ENCODE results near the gene CBX4.

CBX4 gene

GRCh38 chr17:79811868-79812352 lies 27.3 kb downstream of the CBX4 start:
- H3K27me3 ChIP-seq (replicated peaks; ENCODE audit: control insufficient read depth, insufficient read depth, low read length) = peaks cover 24% of the 10 kb centered on the region
- TF ChIP-seq CTCF (IDR thresholded peaks at IDR 0.05; ENCODE audit: insufficient read depth, low read length, poor library complexity, severe bottlenecking) = no peak
- no peaks in the 10 kb centered on the region for H3K36me3 ChIP-seq (ENCODE audit: control insufficient read depth, insufficient read depth, low read length)
- peak overlapping the region; percentile 33 for H3K4me3 ChIP-seq (replicated peaks; ENCODE audit: low read depth, low read length)
- no peak for DNase-seq (ENCODE audit: extremely low read depth, insufficient read length)

GRCh38 chr17:79811011-79811867 lies 28.0 kb downstream of the CBX4 start:
- peaks cover 26% of the 10 kb centered on the region for H3K27me3 ChIP-seq (replicated peaks; ENCODE audit: control insufficient read depth, insufficient read depth, low read length)
- peak; percentile 74 for DNase-seq (ENCODE audit: extremely low read depth, insufficient read length)
- peak overlapping the region; percentile 33 for H3K4me3 ChIP-seq (replicated peaks; ENCODE audit: low read depth, low read length)
- H3K36me3 ChIP-seq (ENCODE audit: control insufficient read depth, insufficient read depth, low read length) = no peaks in the 10 kb centered on the region
- peak; percentile 59 for TF ChIP-seq CTCF (IDR thresholded peaks at IDR 0.05; ENCODE audit: insufficient read depth, low read length, poor library complexity, severe bottlenecking)

GRCh38 chr17:79810130-79811010 lies 28.9 kb downstream of the CBX4 start:
- no peaks in the 10 kb centered on the region for H3K36me3 ChIP-seq (ENCODE audit: control insufficient read depth, insufficient read depth, low read length)
- H3K4me3 ChIP-seq (replicated peaks; ENCODE audit: low read depth, low read length) = peak overlapping the region; percentile 55
- peaks cover 29% of the 10 kb centered on the region for H3K27me3 ChIP-seq (replicated peaks; ENCODE audit: control insufficient read depth, insufficient read depth, low read length)
- DNase-seq (ENCODE audit: extremely low read depth, insufficient read length) = peak; percentile 94
- no peak for TF ChIP-seq CTCF (IDR thresholded peaks at IDR 0.05; ENCODE audit: insufficient read depth, low read length, poor library complexity, severe bottlenecking)

GRCh38 chr17:79809530-79810129 lies 29.6 kb downstream of the CBX4 start:
- Histone ChIP-seq H3K36me3 (ENCODE audit: control insufficient read depth, insufficient read depth, low read length) (no peaks in the 10 kb centered on the region), H3K27me3 (replicated peaks; ENCODE audit: control insufficient read depth, insufficient read depth, low read length) (peaks cover 29% of the 10 kb centered on the region), H3K4me3 (replicated peaks; ENCODE audit: low read depth, low read length) (peak overlapping the region; percentile 26)
- TF ChIP-seq CTCF (IDR thresholded peaks at IDR 0.05; ENCODE audit: insufficient read depth, low read length, poor library complexity, severe bottlenecking) = no peak
- no peak for DNase-seq (ENCODE audit: extremely low read depth, insufficient read length)

GRCh38 chr17:79808763-79809529 lies 30.3 kb downstream of the CBX4 start:
- DNase-seq (ENCODE audit: extremely low read depth, insufficient read length) = no peak
- Histone ChIP-seq H3K36me3 (ENCODE audit: control insufficient read depth, insufficient read depth, low read length) (no peaks in the 10 kb centered on the region), H3K27me3 (replicated peaks; ENCODE audit: control insufficient read depth, insufficient read depth, low read length) (peaks cover 25% of the 10 kb centered on the region), H3K4me3 (replicated peaks; ENCODE audit: low read depth, low read length) (no peak overlapping the region)
- TF ChIP-seq CTCF (IDR thresholded peaks at IDR 0.05; ENCODE audit: insufficient read depth, low read length, poor library complexity, severe bottlenecking) = peak; percentile 46
